Naive thymus-derived CD4-positive, alpha-beta T cell (primary cell): ENCODE data around the gene ATF1. TPM values are rescaled to one million over a fixed set of nuclear protein-coding genes. Genes with fewer than 3 reads are reported as not detected.
A peak's percentile ranks its signal among the peaks of the same experiment; 100 is the strongest.

ENCODE experiments used
- ATAC-seq: fragments of 150-1000 bp; cut with Tn5 transposase; 2 replicates; pipeline ENCODE4 v1.10.0; 2021; ENCODE audit warnings: mild to moderate bottlenecking, moderate library complexity
- CTCF ChIA-PET: fragments of 350-600 bp; sonication (Branson Sonifier 250); formaldehyde crosslinking; loops from one replicate; lab custom pipeline; 2021; ENCODE audit warnings: antibody characterized with exemption; lab: Charles Lee
- POLR2A ChIA-PET: fragments of 350-600 bp; sonication (Branson Sonifier 250); formaldehyde crosslinking; loops from one replicate; lab custom pipeline; 2021; ENCODE audit warnings: antibody characterized with exemption, inconsistent platforms; lab: Charles Lee
- DNase-seq, 9 donors: peaks; one replicate each; pipeline versions ENCODE4 v3.0.0 to v3.0.0-alpha.2; 2020 to 2022; ENCODE audit warnings: mixed read lengths in 1 of 9
- H3K27ac ChIP-seq: one replicate; pipeline ENCODE4 v1.7.0; 2013; ENCODE audit warnings: mild to moderate bottlenecking, low read depth, low read length, moderate library complexity
- H3K27me3 ChIP-seq, 2 donors: one replicate each; pipeline ENCODE4 v1.7.0; 2013; ENCODE audit warnings: low read length in 2 of 2, mild to moderate bottlenecking in 2 of 2, moderate library complexity in 2 of 2; ENCODE audit not compliant: control insufficient read depth in 2 of 2, insufficient read depth in 2 of 2
- H3K36me3 ChIP-seq, 3 experiments: 1 replicate in 2 of 3; 2 replicates in 1 of 3; pipeline ENCODE4 v1.7.0; 2013; ENCODE audit warnings: low read length in 3 of 3, mild to moderate bottlenecking in 3 of 3, moderate library complexity in 1 of 3; ENCODE audit not compliant: insufficient read depth in 3 of 3, control insufficient read depth in 2 of 3
- H3K4me1 ChIP-seq, 2 donors: one replicate each; pipeline ENCODE4 v1.7.0; 2013; ENCODE audit warnings: low read length in 2 of 2, mild to moderate bottlenecking in 2 of 2, moderate library complexity in 1 of 2; ENCODE audit not compliant: control insufficient read depth in 2 of 2, insufficient read depth in 2 of 2
- H3K4me3 ChIP-seq: 2 replicates; pipeline ENCODE4 v1.7.0; 2013; ENCODE audit warnings: mild to moderate bottlenecking, low read length
- H3K9me3 ChIP-seq, 3 experiments: 1 replicate in 2 of 3; 2 replicates in 1 of 3; pipeline ENCODE4 v1.7.0; 2013; ENCODE audit warnings: low read length in 3 of 3; ENCODE audit not compliant: control insufficient read depth in 2 of 3
- H3K27ac Mint-ChIP-seq, 9 donors: one replicate each; pipeline ENCODE4 v1.8.0; 2020 to 2022; ENCODE audit warnings: mixed read lengths in 9 of 9, mild to moderate bottlenecking in 8 of 9, moderate library complexity in 5 of 9, inconsistent platforms in 2 of 9
- H3K27me3 Mint-ChIP-seq, 5 donors: one replicate each; pipeline ENCODE4 v1.8.0; 2021 to 2022; ENCODE audit warnings: mixed read lengths in 5 of 5, mild to moderate bottlenecking in 1 of 5
- H3K36me3 Mint-ChIP-seq, 5 donors: one replicate each; pipeline ENCODE4 v1.8.0; 2020 to 2022; ENCODE audit warnings: mixed read lengths in 5 of 5, mild to moderate bottlenecking in 3 of 5, inconsistent platforms in 1 of 5
- H3K4me1 Mint-ChIP-seq, 7 donors: one replicate each; pipeline ENCODE4 v1.8.0; 2020 to 2022; ENCODE audit warnings: mixed read lengths in 7 of 7, mild to moderate bottlenecking in 3 of 7, inconsistent platforms in 1 of 7
- H3K4me3 Mint-ChIP-seq, 10 donors: one replicate each; pipeline ENCODE4 v1.8.0; 2020 to 2022; ENCODE audit warnings: mild to moderate bottlenecking in 10 of 10, mixed read lengths in 10 of 10, moderate library complexity in 6 of 10, inconsistent platforms in 2 of 10
- H3K9me3 Mint-ChIP-seq, 11 donors: one replicate each; pipeline ENCODE4 v1.8.0; 2020 to 2022; ENCODE audit warnings: mixed read lengths in 11 of 11, mild to moderate bottlenecking in 4 of 11, inconsistent platforms in 1 of 11, moderate library complexity in 1 of 11
- intact Hi-C, 2 donors: fragments of 100-400 bp; cut with micrococcal nuclease; formaldehyde crosslinking; loops; one replicate each; pipeline ENCODE4 v1.15.1; 2023
- polyA plus RNA-seq, 2 donors: library from polyadenylated mRNA; unstranded; fragments of 300-500 nt; fragmentation: Illumina TruSeq; gene quantifications; one replicate each; pipeline ENCODE4 v1.2.3, GENCODE V29; 2021
- total RNA-seq, 6 experiments: library from RNA in 5 of 6; stranded (reverse) in 5 of 6; gene quantifications; 1 replicate in 5 of 6; 2 replicates in 1 of 6; pipeline ENCODE4 v1.2.3 and lab custom pipeline; 2021 to 2026

Gene ATF1
- total and polyA plus RNA-seq, 7 experiments from 2014 or later, result 23.8 to 53.9 (median 51.3) TPM

- Mint-ChIP-seq H3K4me3 (no peak overlapping the region), H3K4me1 (peaks cover 0 to 1% (median 0%) of the 10 kb centered on the region in 7 donors), H3K36me3 (peaks cover 30 to 65% (median 38%) of the 10 kb centered on the region in 5 donors), H3K27me3 (no peaks in the 10 kb centered on the region), H3K27ac (peak overlapping the region in 1 of 9 donors; percentile 72), H3K9me3 (no peaks in the 10 kb centered on the region)
- Histone ChIP-seq H3K4me1 (no peaks in the 10 kb centered on the region), H3K27me3 (no peaks in the 10 kb centered on the region), H3K9me3 (no peaks in the 10 kb centered on the region), H3K36me3 (peaks cover 17 to 91% (median 27%) of the 10 kb centered on the region in 3 experiments), H3K27ac (no peak overlapping the region), H3K4me3 (no peak overlapping the region)
- POLR2A ChIA-PET, result no interaction called here
- intact Hi-C loops, result no loop called here
- ATAC-seq, result no peak
- CTCF ChIA-PET, result interaction anchor here (0.9 kb wide), 1 partner anchor 743 kb away, joined by 3 read pairs; no protein-coding TSS in a partner anchor
- DNase-seq, result no peak
Measured at GRCh38 chr12:50725011-50725942, 38.6 kb upstream of the ATF1 start.

- Mint-ChIP-seq H3K27me3 (no peaks in the 10 kb centered on the region), H3K4me1 (peaks cover 0 to 1% (median 0%) of the 10 kb centered on the region in 7 donors), H3K9me3 (no peaks in the 10 kb centered on the region), H3K36me3 (peaks cover 24 to 69% (median 48%) of the 10 kb centered on the region in 5 donors), H3K27ac (peak overlapping the region in 2 of 9 donors; percentile 38 to 56), H3K4me3 (no peak overlapping the region)
- POLR2A ChIA-PET, result no interaction called here
- Histone ChIP-seq H3K27ac (no peak overlapping the region), H3K4me1 (no peaks in the 10 kb centered on the region), H3K36me3 (peaks cover 17 to 95% (median 30%) of the 10 kb centered on the region in 3 experiments), H3K4me3 (no peak overlapping the region), H3K9me3 (no peaks in the 10 kb centered on the region), H3K27me3 (no peaks in the 10 kb centered on the region)
- ATAC-seq, result no peak
- intact Hi-C loops, result no loop called here
- no peak for DNase-seq
- CTCF ChIA-PET, result interaction anchor here (1.2 kb wide), 1 partner anchor 14 kb away, joined by 3 read pairs; no protein-coding TSS in a partner anchor
Measured at GRCh38 chr12:50727466-50727865, 36.4 kb upstream of the ATF1 start.

GRCh38 chr12:50728417-50728816 lies 35.5 kb upstream of the ATF1 start:
- H3K9me3 ChIP-seq, result no peaks in the 10 kb centered on the region
- ChIA-PET POLR2A (interaction anchor here (0.6 to 1.2 kb wide), 2 partner anchors 37 to 80 kb away, joined by 3 to 4 read pairs; no protein-coding TSS in a partner anchor), CTCF (interaction anchor here (0.6 kb wide), 1 partner anchor 224 kb away, joined by 3 read pairs; no protein-coding TSS in a partner anchor)
- peak overlapping the region in 1 of 9 donors; percentile 12 for H3K27ac Mint-ChIP-seq
- H3K27ac ChIP-seq, result no peak overlapping the region
- peaks cover 13 to 94% (median 26%) of the 10 kb centered on the region in 3 experiments for H3K36me3 ChIP-seq
- no peaks in the 10 kb centered on the region for H3K9me3 Mint-ChIP-seq
- no peaks in the 10 kb centered on the region for H3K27me3 Mint-ChIP-seq
- intact Hi-C loops, result no loop called here
- DNase-seq, result no peak
- no peaks in the 10 kb centered on the region for H3K4me1 ChIP-seq
- ATAC-seq, result no peak
- no peak overlapping the region for H3K4me3 Mint-ChIP-seq
- H3K4me3 ChIP-seq, result no peak overlapping the region
- no peaks in the 10 kb centered on the region for H3K27me3 ChIP-seq
- peaks cover 0 to 1% (median 0%) of the 10 kb centered on the region in 7 donors for H3K4me1 Mint-ChIP-seq
- peaks cover 26 to 69% (median 39%) of the 10 kb centered on the region in 5 donors for H3K36me3 Mint-ChIP-seq

- ChIA-PET CTCF (interaction anchor here (0.6 kb wide), 1 partner anchor 225 kb away, joined by 3 read pairs; no protein-coding TSS in a partner anchor), POLR2A (interaction anchor here (0.6 to 1.2 kb wide), 2 partner anchors 37 to 79 kb away, joined by 3 to 4 read pairs; no protein-coding TSS in a partner anchor)
- Histone ChIP-seq H3K9me3 (no peaks in the 10 kb centered on the region), H3K36me3 (peaks cover 12 to 94% (median 22%) of the 10 kb centered on the region in 3 experiments), H3K27me3 (no peaks in the 10 kb centered on the region), H3K4me3 (no peak overlapping the region), H3K27ac (no peak overlapping the region), H3K4me1 (no peaks in the 10 kb centered on the region)
- no peak for DNase-seq
- intact Hi-C loops, result no loop called here
- no peaks in the 10 kb centered on the region for H3K9me3 Mint-ChIP-seq
- no peak for ATAC-seq
- no peak overlapping the region for H3K4me3 Mint-ChIP-seq
- H3K4me1 Mint-ChIP-seq, result peaks cover 0 to 1% (median 0%) of the 10 kb centered on the region in 7 donors
- peaks cover 26 to 68% (median 40%) of the 10 kb centered on the region in 5 donors for H3K36me3 Mint-ChIP-seq
- H3K27ac Mint-ChIP-seq, result peak overlapping the region in 5 of 9 donors; percentile 16 to 30 (median 26)
- no peaks in the 10 kb centered on the region for H3K27me3 Mint-ChIP-seq
Measured at GRCh38 chr12:50728841-50729240, 35.1 kb upstream of the ATF1 start.

GRCh38 chr12:50732591-50732990 lies 31.3 kb upstream of the ATF1 start:
- H3K27me3 Mint-ChIP-seq, result no peaks in the 10 kb centered on the region
- H3K4me1 Mint-ChIP-seq, result peaks cover 0 to 1% (median 0%) of the 10 kb centered on the region in 7 donors
- no peaks in the 10 kb centered on the region for H3K4me1 ChIP-seq
- H3K36me3 ChIP-seq, result peaks cover 3 to 86% (median 9%) of the 10 kb centered on the region in 3 experiments
- ChIA-PET CTCF (interaction anchor here (0.6 kb wide), 1 partner anchor 9 kb away, joined by 3 read pairs; no protein-coding TSS in a partner anchor), POLR2A (no interaction called here)
- H3K27ac Mint-ChIP-seq, result peak overlapping the region in 1 of 9 donors; percentile 62
- DNase-seq (no peak), ATAC-seq (no peak)
- no peak overlapping the region for H3K4me3 Mint-ChIP-seq
- H3K9me3 ChIP-seq, result no peaks in the 10 kb centered on the region
- no peaks in the 10 kb centered on the region for H3K27me3 ChIP-seq
- H3K9me3 Mint-ChIP-seq, result no peaks in the 10 kb centered on the region
- H3K27ac ChIP-seq, result no peak overlapping the region
- intact Hi-C loops, result no loop called here
- H3K4me3 ChIP-seq, result no peak overlapping the region
- H3K36me3 Mint-ChIP-seq, result peaks cover 18 to 77% (median 44%) of the 10 kb centered on the region in 5 donors

GRCh38 chr12:50733706-50734105 lies 30.2 kb upstream of the ATF1 start:
- Histone ChIP-seq H3K27me3 (no peaks in the 10 kb centered on the region), H3K4me1 (no peaks in the 10 kb centered on the region), H3K36me3 (peaks cover 0 to 84% (median 8%) of the 10 kb centered on the region in 3 experiments), H3K4me3 (no peak overlapping the region), H3K9me3 (no peaks in the 10 kb centered on the region), H3K27ac (no peak overlapping the region)
- Mint-ChIP-seq H3K36me3 (peaks cover 16 to 76% (median 40%) of the 10 kb centered on the region in 5 donors), H3K4me1 (peaks cover 0 to 1% (median 0%) of the 10 kb centered on the region in 7 donors), H3K27ac (no peak overlapping the region), H3K4me3 (no peak overlapping the region), H3K9me3 (no peaks in the 10 kb centered on the region), H3K27me3 (no peaks in the 10 kb centered on the region)
- ChIA-PET POLR2A (no interaction called here), CTCF (no interaction called here)
- DNase-seq, result no peak
- intact Hi-C loops, result loop anchor here in 1 of 2 donors (1.0 kb wide), 1 partner anchor 229 kb away; the partner anchor contains the start of gene DIP2B
- no peak for ATAC-seq
